Measurements from ENCODE around the gene MYO3B.

MYO3B gene

DNA sequence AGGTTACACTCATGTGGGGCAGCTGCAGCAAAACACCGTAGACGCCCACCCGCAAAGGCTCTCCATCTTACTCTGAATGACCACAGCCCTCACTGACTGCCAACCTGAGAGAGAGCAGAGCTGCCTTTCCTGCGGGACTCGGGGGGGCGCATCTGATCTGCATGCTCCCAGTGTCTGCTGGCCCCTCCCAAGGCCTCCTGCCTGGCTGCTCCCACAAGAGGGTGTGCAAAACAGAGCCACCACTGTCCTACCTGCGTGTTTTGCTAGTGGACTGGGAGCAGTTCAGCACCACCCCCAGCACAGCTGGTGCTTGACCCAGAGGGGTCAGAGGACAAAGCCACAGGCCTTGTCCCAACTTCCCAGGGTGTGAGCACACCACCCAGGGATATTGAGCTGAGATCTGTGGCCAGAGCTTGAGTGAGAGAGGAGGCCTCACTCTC, 76.4 kb downstream of the MYO3B start:
- DNase-seq (ENCODE audit: low read depth), result no peak
- no peak overlapping the region for H3K4me3 ChIP-seq (ENCODE audit: low read depth, low read length)
- no peak for TF ChIP-seq CTCF (IDR thresholded peaks at IDR 0.05; ENCODE audit: insufficient read depth, low read depth, low read length, missing control alignments)

GRCh38 chr2:170255137-170255536, 77.2 kb downstream of the MYO3B start:
- TF ChIP-seq CTCF (IDR thresholded peaks at IDR 0.05; ENCODE audit: insufficient read depth, low read depth, low read length, missing control alignments), result no peak
- DNase-seq (ENCODE audit: low read depth), result no peak
- no peak overlapping the region for H3K4me3 ChIP-seq (ENCODE audit: low read depth, low read length)

GRCh38 chr2:170255971-170256370, 78.0 kb downstream of the MYO3B start:
- no peak for TF ChIP-seq CTCF (IDR thresholded peaks at IDR 0.05; ENCODE audit: insufficient read depth, low read depth, low read length, missing control alignments)
- no peak overlapping the region for H3K4me3 ChIP-seq (ENCODE audit: low read depth, low read length)
- DNase-seq (ENCODE audit: low read depth), result no peak

DNA sequence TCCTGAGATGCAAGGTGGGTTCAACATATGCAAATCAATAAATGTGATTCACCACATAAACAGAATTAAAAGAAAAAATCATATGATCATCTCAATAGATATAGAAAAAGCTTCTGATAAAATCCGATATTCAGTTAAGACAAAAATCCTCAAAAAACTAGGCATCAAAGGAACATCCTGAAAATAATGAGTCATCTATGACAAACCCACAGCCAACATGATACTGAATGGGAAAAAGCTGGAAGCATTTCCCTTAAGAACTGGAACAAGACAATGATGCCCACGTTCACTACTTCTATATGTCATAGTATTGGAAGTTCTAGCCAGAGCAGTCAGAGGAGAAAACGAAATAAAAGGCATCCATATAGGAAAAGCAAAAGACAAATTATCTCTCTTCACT, 80.4 kb downstream of the MYO3B start:
- no peak for DNase-seq (ENCODE audit: low read depth)
- no peak for TF ChIP-seq CTCF (IDR thresholded peaks at IDR 0.05; ENCODE audit: insufficient read depth, low read depth, low read length, missing control alignments)
- H3K4me3 ChIP-seq (ENCODE audit: low read depth, low read length), result no peak overlapping the region

DNA sequence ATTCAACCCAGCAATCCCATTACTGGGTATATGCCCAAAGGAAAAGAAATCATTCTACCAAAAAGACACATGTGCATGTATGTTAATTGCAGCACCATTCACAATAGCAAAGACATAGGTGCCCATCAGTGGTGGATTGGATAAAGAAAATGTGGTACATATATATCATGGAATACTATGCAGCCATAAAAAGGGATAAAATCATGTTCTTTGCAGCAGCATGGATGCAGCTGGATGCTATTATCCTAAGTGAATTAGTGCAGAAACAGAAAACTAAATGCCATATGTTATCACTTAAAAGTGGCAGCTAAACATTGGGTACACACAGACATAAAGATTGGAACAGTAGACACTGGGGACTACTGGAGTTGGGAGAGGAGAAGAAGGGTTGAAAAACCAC, 82.2 kb downstream of the MYO3B start:
- no peak overlapping the region for H3K4me3 ChIP-seq (ENCODE audit: low read depth, low read length)
- TF ChIP-seq CTCF (IDR thresholded peaks at IDR 0.05; ENCODE audit: insufficient read depth, low read depth, low read length, missing control alignments), result no peak
- no peak for DNase-seq (ENCODE audit: low read depth)

DNA sequence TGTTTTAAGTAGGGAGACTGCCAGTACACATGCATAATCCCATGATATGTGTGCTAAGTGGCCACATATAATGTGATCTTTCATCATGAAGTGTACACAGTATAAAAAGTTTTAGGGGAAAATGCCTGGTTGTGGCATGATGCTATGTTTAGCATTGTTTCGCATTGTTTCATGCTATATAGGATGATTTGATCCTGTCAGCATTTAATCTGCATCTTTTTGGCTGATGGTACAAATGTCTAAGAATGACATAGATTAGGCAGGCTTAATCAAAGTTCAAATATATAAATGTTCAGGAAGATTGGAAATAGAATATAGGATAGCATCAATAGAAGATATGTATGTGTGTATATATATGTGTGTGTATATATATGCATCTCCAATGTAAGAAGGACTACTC, 83.6 kb downstream of the MYO3B start:
- no peak for TF ChIP-seq CTCF (IDR thresholded peaks at IDR 0.05; ENCODE audit: insufficient read depth, low read depth, low read length, missing control alignments)

GRCh38 chr2:170262343-170262742, 84.4 kb downstream of the MYO3B start:
- DNase-seq (ENCODE audit: low read depth), result no peak
- no peak for TF ChIP-seq CTCF (IDR thresholded peaks at IDR 0.05; ENCODE audit: insufficient read depth, low read depth, low read length, missing control alignments)
- no peak overlapping the region for H3K4me3 ChIP-seq (ENCODE audit: low read depth, low read length)

More for the DNA sequence above, 83.6 kb downstream of the MYO3B start:
- DNase-seq (ENCODE audit: low read depth), result no peak
- no peak overlapping the region for H3K4me3 ChIP-seq (ENCODE audit: low read depth, low read length)

Data from GM12865 (cell line).